ENCODE data around the gene MYL12B.
"Not testable (repeated sequence)": the region's sequence is repeated elsewhere in the genome, so short reads cannot be mapped to it uniquely, and the experiment has no call there.

The MYL12B gene

DNA sequence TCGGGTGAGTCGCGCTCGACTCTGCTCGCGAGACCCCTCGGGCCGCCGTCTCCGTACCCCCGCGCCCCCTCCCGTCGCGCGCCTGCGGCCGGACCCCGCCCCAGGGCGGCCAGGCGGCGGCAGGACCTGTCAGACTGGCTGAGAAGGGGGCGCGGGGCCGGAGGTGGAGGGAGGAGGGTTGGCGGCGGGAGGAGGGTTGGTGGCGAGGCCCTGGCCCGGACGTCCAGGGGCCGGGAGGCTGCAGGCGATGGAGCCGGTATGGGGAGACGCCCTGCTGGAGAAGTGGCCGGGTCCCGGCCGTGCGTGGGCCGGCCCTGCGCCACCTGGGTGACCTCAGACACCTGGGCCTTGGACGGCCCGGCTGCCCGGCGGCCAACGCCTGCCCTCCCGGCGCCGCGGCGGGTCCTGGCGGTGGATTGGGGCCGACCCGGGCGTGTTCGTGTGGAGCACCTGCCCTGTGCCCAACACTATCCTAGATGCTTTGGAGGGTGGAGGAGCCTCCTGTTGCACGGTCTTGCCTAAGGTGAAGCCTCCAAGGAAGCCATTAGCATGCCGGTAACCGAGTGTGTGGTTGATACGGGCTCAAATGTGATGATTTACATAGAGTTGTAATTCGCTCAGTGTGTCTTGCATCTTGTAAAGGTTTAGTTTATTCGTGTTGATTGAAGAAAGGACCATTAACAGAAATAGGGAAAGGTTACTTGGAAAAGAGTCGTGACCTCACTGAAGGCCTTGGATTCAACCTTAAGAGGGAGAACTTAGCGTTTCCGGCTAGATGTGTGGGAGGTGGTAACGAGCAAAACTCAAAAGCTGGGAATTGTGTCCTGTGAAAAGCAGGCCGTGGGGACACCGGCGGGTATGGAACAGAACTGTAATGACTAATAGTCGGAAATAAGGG, 550 bp downstream of the MYL12B start:
- no peak for DNase-seq (ENCODE audit: low read depth)

DNA sequence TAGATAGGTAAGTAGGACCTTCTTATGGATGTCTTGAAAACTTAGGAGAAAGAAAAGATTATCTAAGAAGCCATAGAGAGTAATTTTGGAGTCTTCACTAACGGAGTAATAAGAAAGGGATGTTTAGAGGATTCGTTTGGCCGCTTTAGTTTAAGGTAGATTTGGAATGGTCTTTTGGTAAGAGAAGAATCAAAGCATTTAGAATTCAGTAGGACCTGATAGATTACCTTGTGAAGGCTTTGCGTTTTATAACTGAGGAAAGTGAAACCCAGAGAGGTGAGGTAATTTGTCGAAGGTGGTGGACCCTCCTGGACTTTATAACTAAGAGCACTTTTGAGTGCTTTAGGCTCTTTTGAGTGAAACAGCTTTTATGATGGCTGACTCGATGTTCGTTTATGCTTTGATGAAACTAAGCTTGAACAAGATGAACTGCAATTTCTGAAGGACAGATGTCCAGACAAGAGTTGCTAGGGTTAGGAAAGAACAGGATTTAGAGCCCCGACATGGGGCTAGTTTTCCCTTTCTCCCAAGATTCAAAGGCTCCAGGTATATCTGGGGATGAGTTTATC, 1.3 kb downstream of the MYL12B start:
- DNase-seq (ENCODE audit: low read depth), result no peak

GRCh38 chr18:3264362-3264761, 2.4 kb downstream of the MYL12B start:
- no peak for DNase-seq (ENCODE audit: low read depth)

GRCh38 chr18:3265564-3266033, 3.7 kb downstream of the MYL12B start:
- DNase-seq (ENCODE audit: low read depth), result no peak

GRCh38 chr18:3266062-3266608, 4.2 kb downstream of the MYL12B start:
- no peak for DNase-seq (ENCODE audit: low read depth)

GRCh38 chr18:3268306-3268705, 6.4 kb downstream of the MYL12B start:
- no peak for DNase-seq (ENCODE audit: low read depth)

- DNase-seq (ENCODE audit: low read depth), result no peak
Measured at GRCh38 chr18:3269241-3269913, 7.4 kb downstream of the MYL12B start.

- DNase-seq (ENCODE audit: low read depth), result no peak
Measured at GRCh38 chr18:3269914-3270299, 8.0 kb downstream of the MYL12B start.

DNA sequence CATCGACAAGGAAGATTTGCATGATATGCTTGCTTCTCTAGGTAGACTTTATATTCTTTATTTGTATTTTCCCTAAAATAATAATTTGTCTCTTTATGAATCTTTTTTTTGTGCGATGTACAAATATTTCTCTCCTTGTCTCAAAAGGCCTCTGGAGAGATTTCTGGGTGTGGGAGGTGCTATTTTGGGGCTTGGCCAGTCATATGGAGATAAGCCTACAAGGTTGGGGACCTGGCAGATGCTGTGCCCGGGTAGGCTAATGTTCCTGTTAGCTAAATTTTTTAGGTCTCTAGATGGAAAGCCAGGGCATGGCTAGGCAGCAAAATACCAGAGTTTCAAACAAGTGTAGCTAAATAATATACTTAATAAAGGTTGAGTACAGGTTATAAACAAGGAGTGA, 11.1 kb downstream of the MYL12B start:
- DNase-seq (ENCODE audit: low read depth), result no peak

DNA sequence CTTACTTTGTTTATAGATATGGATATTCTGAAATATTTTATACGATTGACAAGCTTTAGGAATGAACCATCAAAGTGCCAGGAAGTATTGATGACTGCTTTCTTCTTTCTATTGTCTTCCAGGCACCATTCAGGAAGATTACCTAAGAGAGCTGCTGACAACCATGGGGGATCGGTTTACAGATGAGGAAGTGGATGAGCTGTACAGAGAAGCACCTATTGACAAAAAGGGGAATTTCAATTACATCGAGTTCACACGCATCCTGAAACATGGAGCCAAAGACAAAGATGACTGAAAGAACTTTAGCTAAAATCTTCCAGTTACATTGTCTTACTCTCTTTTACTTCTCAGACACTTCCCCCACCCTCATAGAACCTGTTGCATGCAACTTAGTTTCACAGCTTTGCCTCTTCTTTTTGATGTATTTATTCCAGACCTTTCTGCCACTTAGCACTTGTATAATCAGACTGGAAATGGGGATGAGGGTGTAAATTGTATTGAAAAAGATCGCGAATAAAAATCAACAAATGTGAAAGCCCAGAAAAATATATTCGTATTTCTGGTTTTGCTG, 15.8 kb downstream of the MYL12B start:
- not testable (repeated sequence) for DNase-seq (ENCODE audit: low read depth)

DNA sequence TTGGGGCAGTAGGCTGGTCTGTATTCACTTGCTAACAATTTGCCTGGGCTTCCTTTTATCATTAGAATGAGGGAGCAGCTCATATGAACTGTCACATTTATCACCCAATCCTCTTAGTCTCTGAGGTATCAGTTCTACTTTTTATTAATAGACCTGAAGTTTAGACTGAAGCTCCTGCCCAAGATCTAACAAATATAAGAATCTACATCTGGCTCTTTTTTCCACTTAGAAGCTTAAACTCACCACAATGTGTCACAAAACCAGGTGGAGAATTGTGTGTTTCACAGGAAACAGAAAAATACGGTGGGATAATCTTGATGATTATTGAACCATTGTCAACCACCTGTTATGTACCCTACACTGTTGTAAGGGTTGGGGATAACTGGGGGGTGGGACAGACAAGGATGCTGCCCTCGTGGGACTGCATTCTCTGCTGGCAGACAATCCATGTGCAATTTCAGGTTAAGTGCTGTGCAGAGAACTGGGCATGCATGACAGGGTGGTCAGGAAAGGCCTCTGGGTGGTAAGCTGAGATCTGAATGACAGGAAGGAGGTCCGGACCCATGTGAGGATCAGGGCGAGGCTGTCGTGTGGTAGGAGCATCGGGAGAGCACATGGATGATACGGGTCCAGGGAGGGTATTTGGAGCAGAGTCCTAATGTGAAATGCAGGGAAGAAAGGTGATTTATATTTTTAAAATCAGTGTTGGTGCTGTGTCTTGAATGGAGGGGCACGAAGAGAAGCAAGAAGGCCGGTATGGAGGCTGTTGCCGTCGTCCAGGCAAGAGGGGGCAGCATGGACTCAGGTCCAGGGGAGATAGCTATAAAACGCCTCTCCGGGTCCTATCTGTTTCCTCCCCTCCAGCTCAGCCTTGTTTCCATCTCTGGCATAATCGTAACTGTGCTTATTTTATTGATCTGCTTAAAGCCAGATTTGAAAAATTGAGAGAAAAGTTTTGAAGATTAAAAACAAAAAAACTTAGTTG, 17.6 kb downstream of the MYL12B start:
- no peak for DNase-seq (ENCODE audit: low read depth)

GRCh38 chr18:3281456-3282400, 19.8 kb downstream of the MYL12B start:
- no peak for DNase-seq (ENCODE audit: low read depth)

- DNase-seq (ENCODE audit: low read depth), result no peak
Measured at GRCh38 chr18:3283253-3283863, 21.4 kb downstream of the MYL12B start.

- no peak for DNase-seq (ENCODE audit: low read depth)
Measured at GRCh38 chr18:3283908-3284307, 22.0 kb downstream of the MYL12B start.

DNA sequence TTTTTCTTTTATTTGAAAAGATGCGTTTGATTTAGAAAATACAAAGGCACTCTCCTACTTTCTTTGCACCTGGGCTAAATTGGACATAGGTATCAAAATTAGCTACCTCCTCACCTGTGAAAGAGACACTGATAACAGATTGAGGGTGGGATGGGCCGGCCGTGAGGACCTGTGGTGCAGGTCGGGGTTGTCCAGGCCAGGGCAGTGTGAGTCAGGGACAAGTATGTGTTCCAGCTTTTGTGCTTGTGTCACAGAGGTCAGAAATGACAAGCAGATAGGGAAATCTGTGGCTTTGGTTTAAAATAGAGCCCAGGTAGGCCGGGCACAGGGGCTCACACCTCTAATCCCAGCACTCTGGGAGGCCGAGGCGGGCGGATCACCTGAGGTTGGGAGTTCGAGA, 22.6 kb downstream of the MYL12B start:
- DNase-seq (ENCODE audit: low read depth), result no peak

DNA sequence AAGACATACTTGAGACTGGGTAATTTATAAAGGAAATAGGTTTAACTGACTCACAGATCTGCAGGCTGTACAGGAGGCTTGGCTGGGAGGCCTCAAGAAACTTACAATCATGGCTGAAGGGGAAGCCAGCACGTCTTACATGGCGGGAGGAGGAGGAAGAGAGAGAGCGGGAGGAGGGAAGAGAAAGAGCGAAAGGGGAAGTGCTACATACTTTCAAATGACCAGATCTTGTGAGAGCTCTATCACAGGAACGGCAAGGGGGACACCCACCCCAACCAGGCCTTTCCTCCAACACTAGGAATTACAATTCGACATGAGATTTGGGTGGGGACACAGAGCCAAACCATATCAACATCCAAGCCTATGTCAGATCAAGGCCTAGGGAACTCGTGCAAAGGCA, 24.2 kb downstream of the MYL12B start:
- no peak for DNase-seq (ENCODE audit: low read depth)

DNA sequence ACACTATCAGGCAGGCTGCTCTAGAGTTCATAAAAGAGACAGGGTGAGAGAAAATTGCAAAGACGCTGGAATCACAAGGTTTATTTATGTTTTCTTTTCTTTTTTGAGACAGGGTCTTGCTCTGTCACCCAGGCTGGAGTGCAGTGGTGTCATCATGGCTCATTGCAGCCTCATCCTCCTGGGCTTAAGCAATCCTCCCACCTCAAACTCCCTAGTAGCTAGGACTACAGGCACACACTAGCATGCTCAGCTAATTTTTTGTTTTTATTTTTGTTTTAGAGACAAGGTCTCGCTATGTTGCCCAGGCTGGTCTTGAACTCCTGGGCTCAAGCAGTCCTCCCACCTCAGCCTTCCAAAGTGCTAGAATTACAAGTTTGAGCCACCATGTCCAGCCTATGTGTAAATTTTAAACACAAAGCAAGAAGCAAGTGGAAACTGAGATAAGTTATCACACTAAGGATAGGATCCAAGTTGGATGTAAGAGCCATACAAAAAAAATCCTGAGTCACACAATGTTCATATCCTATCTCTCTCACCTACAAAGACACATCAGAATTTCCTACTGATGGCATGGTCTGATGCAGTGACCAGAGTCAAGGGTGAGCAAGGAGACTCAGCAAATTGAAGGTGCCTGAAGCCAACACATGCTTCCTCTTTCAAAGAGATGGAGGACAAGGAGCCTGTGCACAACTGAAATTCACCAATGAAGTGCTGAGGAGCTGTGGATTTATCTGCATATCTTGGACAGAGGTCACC, 31.4 kb downstream of the MYL12B start:
- no peak for DNase-seq (ENCODE audit: low read depth)

DNA sequence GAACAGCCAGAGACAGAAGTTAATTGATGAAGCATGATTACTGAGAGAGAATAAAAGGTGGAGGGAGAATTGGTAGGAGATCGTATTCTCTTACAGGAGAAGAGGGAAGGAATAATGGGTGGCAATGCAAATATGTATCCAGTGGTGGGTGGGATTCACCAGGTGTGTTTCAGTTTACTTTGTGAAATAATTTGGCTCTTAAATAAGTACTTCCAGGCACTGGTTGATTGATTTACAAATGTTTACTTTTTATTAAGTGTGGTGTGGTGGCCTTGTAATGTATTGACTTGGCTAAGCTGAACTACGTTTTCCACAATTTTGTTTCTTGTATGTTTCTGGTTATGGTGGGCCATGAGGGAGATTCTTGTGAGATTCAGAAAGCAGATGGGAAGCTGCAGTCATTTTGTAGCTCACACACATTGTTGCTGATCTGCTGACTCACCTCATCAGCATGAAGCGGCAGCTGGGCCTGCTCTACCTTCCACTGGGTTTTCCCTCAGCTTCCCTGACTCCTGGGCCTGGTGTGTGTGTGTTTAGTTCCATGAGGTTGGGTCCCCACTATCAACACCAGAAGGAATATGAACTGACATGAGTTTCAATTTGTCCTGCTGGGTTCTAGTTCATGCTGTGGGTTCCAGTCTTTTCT, 32.6 kb downstream of the MYL12B start:
- no peak for DNase-seq (ENCODE audit: low read depth)
